A673 (cell line): ENCODE results near the gene CREB5.

Source experiments
- CTCF ChIP-seq: fragments of 300-800, 200-600 bp; sonication (generic); conservative IDR thresholded peaks from 2 replicates; pipeline ENCODE4 v1.5.1; 2017; ENCODE audit warnings: low read depth, mild to moderate bottlenecking, antibody characterized with exemption, low read length, moderate library complexity, mixed read lengths
- EZH2 ChIP-seq: fragments of 200-600 bp; sonication (generic); IDR thresholded peaks from 2 replicates; pipeline ENCODE4 v1.6.1; 2017; ENCODE audit warnings: borderline replicate concordance, low read depth, mild to moderate bottlenecking, mixed read lengths, antibody characterized with exemption, low read length; ENCODE audit not compliant: poor library complexity, severe bottlenecking

- TF ChIP-seq CTCF (no peak), EZH2 (no peak)
These were observed 30.9 kb upstream of the CREB5 start for GRCh38 chr7:28381466-28381865.
